GM23338 (cell line): Measurements from ENCODE around the gene GPR162. TPM values are rescaled to one million over a fixed set of nuclear protein-coding genes. Genes with fewer than 3 reads are reported as not detected.

Experiments
- ATAC-seq: fragments of 200-7000 bp; cut with Tn5 transposase; 3 replicates; pipeline ENCODE4 v1.9.1; 2020
- DNase-seq: peaks from one replicate; pipeline ENCODE4 v3.0.0-alpha.2; 2015; ENCODE audit warnings: low spot score
- H2AFZ ChIP-seq: fragments of 200-600 bp; sonication (generic); 2 replicates; pipeline ENCODE4 v1.8.0; 2016; ENCODE audit warnings: antibody characterized with exemption, mild to moderate bottlenecking, moderate library complexity
- H3F3A ChIP-seq: fragments of 200-600 bp; sonication (generic); replicated peaks from 2 replicates; pipeline ENCODE4 v1.8.0; 2017; ENCODE audit warnings: antibody characterized with exemption, mixed run types, low read depth
- H3K27ac ChIP-seq: fragments of 200-600 bp; sonication (generic); 2 replicates; pipeline ENCODE4 v1.6.1; 2016; ENCODE audit warnings: low read depth
- H3K27me3 ChIP-seq: fragments of 200-600 bp; sonication (generic); 2 replicates; pipeline ENCODE4 v1.8.0; 2016; ENCODE audit warnings: mild to moderate bottlenecking, mixed run types, moderate library complexity; ENCODE audit not compliant: insufficient read depth
- H3K36me3 ChIP-seq: fragments of 200-600 bp; sonication (generic); 2 replicates; pipeline ENCODE4 v1.8.0; 2016; ENCODE audit warnings: mild to moderate bottlenecking; ENCODE audit not compliant: insufficient read depth
- H3K4me1 ChIP-seq: fragments of 200-600 bp; sonication (generic); 2 replicates; pipeline ENCODE4 v1.8.0; 2016; ENCODE audit warnings: mild to moderate bottlenecking, moderate library complexity; ENCODE audit not compliant: insufficient read depth
- H3K4me2 ChIP-seq: fragments of 200-600 bp; sonication (generic); 2 replicates; pipeline ENCODE4 v1.7.1; 2017; ENCODE audit warnings: mixed run types
- H3K4me3 ChIP-seq: fragments of 200-600 bp; sonication (generic); 2 replicates; pipeline ENCODE4 v1.6.1; 2016; ENCODE audit warnings: mixed run types
- H3K79me2 ChIP-seq: fragments of 200-600 bp; sonication (generic); replicated peaks from 2 replicates; pipeline ENCODE4 v1.8.0; 2017; ENCODE audit warnings: mild to moderate bottlenecking; ENCODE audit not compliant: insufficient read depth
- H3K9me2 ChIP-seq: fragments of 200-600 bp; sonication (generic); 2 replicates; pipeline ENCODE4 v1.8.0; 2017; ENCODE audit not compliant: insufficient read depth
- H4K20me1 ChIP-seq: fragments of 200-600 bp; sonication (generic); replicated peaks from 2 replicates; pipeline ENCODE4 v1.8.0; 2017; ENCODE audit warnings: mild to moderate bottlenecking; ENCODE audit not compliant: insufficient read depth
- H3K27ac Mint-ChIP-seq: 2 replicates; pipeline ENCODE4 v1.8.0; 2020; ENCODE audit warnings: inconsistent platforms, mild to moderate bottlenecking, moderate library complexity, mixed read lengths
- H3K27me3 Mint-ChIP-seq: 3 replicates; pipeline ENCODE4 v1.8.0; 2022; ENCODE audit warnings: low read depth, mild to moderate bottlenecking, moderate library complexity, mixed read lengths, inconsistent platforms; ENCODE audit not compliant: insufficient read depth, poor library complexity
- H3K36me3 Mint-ChIP-seq: 3 replicates; pipeline ENCODE4 v1.8.0; 2021; ENCODE audit warnings: low read depth, mild to moderate bottlenecking, inconsistent platforms, moderate library complexity, mixed read lengths
- H3K4me1 Mint-ChIP-seq: 3 replicates; pipeline ENCODE4 v1.8.0; 2020; ENCODE audit warnings: mild to moderate bottlenecking, inconsistent platforms, mixed read lengths
- H3K4me3 Mint-ChIP-seq: 3 replicates; pipeline ENCODE4 v1.8.0; 2021; ENCODE audit warnings: moderate library complexity, mild to moderate bottlenecking, inconsistent platforms, mixed read lengths
- H3K9me3 Mint-ChIP-seq: 3 replicates; pipeline ENCODE4 v1.8.0; 2020; ENCODE audit warnings: moderate library complexity, mild to moderate bottlenecking, inconsistent platforms, mixed read lengths
- CREB1 ChIP-seq: fragments of 250-450 bp; sonication (Bioruptor Pico); IDR thresholded peaks from 2 replicates; pipeline ENCODE4 v1.5.0; 2020; ENCODE audit warnings: low read depth, mild to moderate bottlenecking, moderate library complexity
- EZH2 ChIP-seq: fragments of 200-600 bp; sonication (generic); IDR thresholded peaks from one replicate; pipeline ENCODE4 v1.8.0; 2017; ENCODE audit warnings: antibody characterized with exemption, mild to moderate bottlenecking, low read depth; ENCODE audit not compliant: unreplicated experiment
- EZH2phosphoT487 ChIP-seq: fragments of 200-600 bp; sonication (generic); IDR thresholded peaks from one replicate; pipeline ENCODE4 v1.8.1; 2018; ENCODE audit warnings: antibody characterized with exemption; ENCODE audit not compliant: unreplicated experiment
- JUNB ChIP-seq: IDR thresholded peaks from one replicate; pipeline ENCODE4 v1.6.1; 2016; ENCODE audit warnings: antibody characterized with exemption; ENCODE audit not compliant: unreplicated experiment
- POLR2AphosphoS5 ChIP-seq: IDR thresholded peaks from 2 replicates; pipeline ENCODE4 v1.6.1; 2016; ENCODE audit warnings: antibody characterized with exemption, low read depth
- polyA plus RNA-seq: library from polyadenylated mRNA; unstranded; fragments of >200 nt; fragmentation: Nextera tagmentation; extraction: Ambion mirVana; gene quantifications from 2 replicates; pipeline ENCODE4 v1.2.1, GENCODE V29; 2016
- total RNA-seq: library from RNA; depleted of rRNA; stranded (reverse); fragments of >200 nt; shearing (Covaris generic); gene quantifications from 2 replicates; pipeline ENCODE4 v1.2.3, GENCODE V29; 2014
- TF ChIP-seq, protein P1 (sequence below): fragments of 250-450 bp; sonication (Bioruptor Pico); IDR thresholded peaks from 2 replicates; pipeline ENCODE4 v1.5.0; 2020; ENCODE audit warnings: mild to moderate bottlenecking, moderate library complexity
- TF ChIP-seq, protein P2 (sequence below), 2 experiments: fragments of 200-600 bp in 1 of 2; sonication (generic) in 1 of 2; conservative IDR thresholded peaks; 2 replicates each; pipeline versions ENCODE4 v1.5.1 to v1.6.1; 2016 to 2017; ENCODE audit warnings: antibody characterized with exemption in 2 of 2, low read depth in 2 of 2, mild to moderate bottlenecking in 2 of 2, moderate library complexity in 1 of 2
- TF ChIP-seq, protein P3 (sequence below): IDR thresholded peaks from one replicate; pipeline ENCODE4 v1.6.1; 2018; ENCODE audit warnings: antibody characterized with exemption; ENCODE audit not compliant: unreplicated experiment

GPR162 gene
- total and polyA plus RNA-seq, 2 experiments from 2014 or later: 4.7 to 5.0 TPM

DNA sequence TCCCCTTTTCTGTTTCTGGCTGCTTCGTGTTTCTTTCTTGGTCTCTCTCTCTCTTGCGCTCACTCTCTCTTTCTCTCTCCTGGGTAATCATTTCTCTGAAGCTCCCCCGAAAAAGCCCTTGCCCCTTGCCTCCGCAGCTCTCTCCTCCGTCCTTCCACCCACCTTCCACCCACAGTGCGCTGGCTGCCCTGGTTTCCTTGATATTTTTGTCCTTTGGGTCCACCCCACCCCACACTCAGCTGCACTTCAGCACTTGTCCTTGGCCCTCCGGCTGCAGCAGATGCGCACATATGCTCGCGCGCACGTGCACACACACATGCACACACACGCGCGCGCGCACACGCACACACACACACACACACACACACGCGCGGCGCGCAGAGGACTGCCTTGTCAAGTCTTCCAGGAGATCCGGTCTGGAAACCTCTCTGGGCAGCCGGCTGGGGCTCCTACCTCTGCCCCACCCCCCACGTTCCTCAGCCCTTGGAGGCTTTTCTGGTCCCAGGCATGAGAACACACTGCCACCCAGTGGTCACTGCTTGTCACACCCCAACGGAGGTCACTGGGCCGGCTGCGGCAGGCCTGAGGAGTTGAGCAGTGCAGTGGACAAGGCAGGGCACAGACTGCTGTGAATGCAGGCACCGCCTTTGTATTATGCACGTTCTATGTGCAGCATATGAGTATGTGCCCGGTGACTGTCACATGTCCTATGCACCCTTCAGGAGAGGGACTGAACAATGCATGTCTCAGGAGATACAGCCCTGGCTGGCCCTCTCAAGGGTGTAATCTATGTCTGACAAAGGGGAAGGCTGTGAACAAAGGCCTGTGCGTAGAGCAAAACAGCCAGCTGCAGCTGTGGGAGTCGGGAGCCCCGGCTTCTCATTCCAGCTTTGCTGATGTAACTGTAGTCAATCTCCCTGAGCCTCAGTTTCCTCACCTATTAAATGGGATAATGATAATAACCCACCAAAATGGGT is 42.8 kb upstream of the GPR162 start:
- peak overlapping the region; percentile 59 for H3K27ac Mint-ChIP-seq
- H3K79me2 ChIP-seq: no peaks in the 10 kb centered on the region
- no peaks in the 10 kb centered on the region for H4K20me1 ChIP-seq
- peak overlapping the region; percentile 71 for H3K4me3 ChIP-seq
- 0 out of 2 replicates have a peak, but pooled peaks have one; percentile 34 for TF ChIP-seq POLR2AphosphoS5
- TF ChIP-seq CREB1: peak; percentile 42; the same call in 1 of the 2 replicates
- TF ChIP-seq EZH2phosphoT487: no peak
- TF ChIP-seq, protein P1, sequence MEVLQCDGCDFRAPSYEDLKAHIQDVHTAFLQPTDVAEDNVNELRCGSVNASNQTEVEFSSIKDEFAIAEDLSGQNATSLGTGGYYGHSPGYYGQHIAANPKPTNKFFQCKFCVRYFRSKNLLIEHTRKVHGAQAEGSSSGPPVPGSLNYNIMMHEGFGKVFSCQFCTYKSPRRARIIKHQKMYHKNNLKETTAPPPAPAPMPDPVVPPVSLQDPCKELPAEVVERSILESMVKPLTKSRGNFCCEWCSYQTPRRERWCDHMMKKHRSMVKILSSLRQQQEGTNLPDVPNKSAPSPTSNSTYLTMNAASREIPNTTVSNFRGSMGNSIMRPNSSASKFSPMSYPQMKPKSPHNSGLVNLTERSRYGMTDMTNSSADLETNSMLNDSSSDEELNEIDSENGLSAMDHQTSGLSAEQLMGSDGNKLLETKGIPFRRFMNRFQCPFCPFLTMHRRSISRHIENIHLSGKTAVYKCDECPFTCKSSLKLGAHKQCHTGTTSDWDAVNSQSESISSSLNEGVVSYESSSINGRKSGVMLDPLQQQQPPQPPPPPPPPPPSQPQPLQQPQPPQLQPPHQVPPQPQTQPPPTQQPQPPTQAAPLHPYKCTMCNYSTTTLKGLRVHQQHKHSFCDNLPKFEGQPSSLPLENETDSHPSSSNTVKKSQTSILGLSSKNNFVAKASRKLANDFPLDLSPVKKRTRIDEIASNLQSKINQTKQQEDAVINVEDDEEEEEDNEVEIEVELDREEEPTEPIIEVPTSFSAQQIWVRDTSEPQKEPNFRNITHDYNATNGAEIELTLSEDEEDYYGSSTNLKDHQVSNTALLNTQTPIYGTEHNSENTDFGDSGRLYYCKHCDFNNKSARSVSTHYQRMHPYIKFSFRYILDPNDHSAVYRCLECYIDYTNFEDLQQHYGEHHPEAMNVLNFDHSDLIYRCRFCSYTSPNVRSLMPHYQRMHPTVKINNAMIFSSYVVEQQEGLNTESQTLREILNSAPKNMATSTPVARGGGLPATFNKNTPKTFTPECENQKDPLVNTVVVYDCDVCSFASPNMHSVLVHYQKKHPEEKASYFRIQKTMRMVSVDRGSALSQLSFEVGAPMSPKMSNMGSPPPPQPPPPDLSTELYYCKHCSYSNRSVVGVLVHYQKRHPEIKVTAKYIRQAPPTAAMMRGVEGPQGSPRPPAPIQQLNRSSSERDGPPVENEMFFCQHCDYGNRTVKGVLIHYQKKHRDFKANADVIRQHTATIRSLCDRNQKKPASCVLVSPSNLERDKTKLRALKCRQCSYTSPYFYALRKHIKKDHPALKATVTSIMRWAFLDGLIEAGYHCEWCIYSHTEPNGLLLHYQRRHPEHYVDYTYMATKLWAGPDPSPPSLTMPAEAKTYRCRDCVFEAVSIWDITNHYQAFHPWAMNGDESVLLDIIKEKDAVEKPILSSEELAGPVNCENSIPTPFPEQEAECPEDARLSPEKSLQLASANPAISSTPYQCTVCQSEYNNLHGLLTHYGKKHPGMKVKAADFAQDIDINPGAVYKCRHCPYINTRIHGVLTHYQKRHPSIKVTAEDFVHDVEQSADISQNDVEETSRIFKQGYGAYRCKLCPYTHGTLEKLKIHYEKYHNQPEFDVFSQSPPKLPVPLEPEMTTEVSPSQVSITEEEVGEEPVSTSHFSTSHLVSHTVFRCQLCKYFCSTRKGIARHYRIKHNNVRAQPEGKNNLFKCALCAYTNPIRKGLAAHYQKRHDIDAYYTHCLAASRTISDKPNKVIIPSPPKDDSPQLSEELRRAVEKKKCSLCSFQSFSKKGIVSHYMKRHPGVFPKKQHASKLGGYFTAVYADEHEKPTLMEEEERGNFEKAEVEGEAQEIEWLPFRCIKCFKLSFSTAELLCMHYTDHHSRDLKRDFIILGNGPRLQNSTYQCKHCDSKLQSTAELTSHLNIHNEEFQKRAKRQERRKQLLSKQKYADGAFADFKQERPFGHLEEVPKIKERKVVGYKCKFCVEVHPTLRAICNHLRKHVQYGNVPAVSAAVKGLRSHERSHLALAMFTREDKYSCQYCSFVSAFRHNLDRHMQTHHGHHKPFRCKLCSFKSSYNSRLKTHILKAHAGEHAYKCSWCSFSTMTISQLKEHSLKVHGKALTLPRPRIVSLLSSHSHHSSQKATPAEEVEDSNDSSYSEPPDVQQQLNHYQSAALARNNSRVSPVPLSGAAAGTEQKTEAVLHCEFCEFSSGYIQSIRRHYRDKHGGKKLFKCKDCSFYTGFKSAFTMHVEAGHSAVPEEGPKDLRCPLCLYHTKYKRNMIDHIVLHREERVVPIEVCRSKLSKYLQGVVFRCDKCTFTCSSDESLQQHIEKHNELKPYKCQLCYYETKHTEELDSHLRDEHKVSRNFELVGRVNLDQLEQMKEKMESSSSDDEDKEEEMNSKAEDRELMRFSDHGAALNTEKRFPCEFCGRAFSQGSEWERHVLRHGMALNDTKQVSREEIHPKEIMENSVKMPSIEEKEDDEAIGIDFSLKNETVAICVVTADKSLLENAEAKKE (CRISPR knock-in tag): no peak
- TF ChIP-seq, protein P2, sequence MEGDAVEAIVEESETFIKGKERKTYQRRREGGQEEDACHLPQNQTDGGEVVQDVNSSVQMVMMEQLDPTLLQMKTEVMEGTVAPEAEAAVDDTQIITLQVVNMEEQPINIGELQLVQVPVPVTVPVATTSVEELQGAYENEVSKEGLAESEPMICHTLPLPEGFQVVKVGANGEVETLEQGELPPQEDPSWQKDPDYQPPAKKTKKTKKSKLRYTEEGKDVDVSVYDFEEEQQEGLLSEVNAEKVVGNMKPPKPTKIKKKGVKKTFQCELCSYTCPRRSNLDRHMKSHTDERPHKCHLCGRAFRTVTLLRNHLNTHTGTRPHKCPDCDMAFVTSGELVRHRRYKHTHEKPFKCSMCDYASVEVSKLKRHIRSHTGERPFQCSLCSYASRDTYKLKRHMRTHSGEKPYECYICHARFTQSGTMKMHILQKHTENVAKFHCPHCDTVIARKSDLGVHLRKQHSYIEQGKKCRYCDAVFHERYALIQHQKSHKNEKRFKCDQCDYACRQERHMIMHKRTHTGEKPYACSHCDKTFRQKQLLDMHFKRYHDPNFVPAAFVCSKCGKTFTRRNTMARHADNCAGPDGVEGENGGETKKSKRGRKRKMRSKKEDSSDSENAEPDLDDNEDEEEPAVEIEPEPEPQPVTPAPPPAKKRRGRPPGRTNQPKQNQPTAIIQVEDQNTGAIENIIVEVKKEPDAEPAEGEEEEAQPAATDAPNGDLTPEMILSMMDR (conservative IDR thresholded peaks at IDR 0.05; ENCODE audit: low read depth in 2 of 2): peak; percentile 92 to 99
- TF ChIP-seq JUNB: no peak
- no peak for TF ChIP-seq EZH2
- TF ChIP-seq, protein P3, sequence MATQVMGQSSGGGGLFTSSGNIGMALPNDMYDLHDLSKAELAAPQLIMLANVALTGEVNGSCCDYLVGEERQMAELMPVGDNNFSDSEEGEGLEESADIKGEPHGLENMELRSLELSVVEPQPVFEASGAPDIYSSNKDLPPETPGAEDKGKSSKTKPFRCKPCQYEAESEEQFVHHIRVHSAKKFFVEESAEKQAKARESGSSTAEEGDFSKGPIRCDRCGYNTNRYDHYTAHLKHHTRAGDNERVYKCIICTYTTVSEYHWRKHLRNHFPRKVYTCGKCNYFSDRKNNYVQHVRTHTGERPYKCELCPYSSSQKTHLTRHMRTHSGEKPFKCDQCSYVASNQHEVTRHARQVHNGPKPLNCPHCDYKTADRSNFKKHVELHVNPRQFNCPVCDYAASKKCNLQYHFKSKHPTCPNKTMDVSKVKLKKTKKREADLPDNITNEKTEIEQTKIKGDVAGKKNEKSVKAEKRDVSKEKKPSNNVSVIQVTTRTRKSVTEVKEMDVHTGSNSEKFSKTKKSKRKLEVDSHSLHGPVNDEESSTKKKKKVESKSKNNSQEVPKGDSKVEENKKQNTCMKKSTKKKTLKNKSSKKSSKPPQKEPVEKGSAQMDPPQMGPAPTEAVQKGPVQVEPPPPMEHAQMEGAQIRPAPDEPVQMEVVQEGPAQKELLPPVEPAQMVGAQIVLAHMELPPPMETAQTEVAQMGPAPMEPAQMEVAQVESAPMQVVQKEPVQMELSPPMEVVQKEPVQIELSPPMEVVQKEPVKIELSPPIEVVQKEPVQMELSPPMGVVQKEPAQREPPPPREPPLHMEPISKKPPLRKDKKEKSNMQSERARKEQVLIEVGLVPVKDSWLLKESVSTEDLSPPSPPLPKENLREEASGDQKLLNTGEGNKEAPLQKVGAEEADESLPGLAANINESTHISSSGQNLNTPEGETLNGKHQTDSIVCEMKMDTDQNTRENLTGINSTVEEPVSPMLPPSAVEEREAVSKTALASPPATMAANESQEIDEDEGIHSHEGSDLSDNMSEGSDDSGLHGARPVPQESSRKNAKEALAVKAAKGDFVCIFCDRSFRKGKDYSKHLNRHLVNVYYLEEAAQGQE: no peak
- H3K4me1 ChIP-seq: peaks cover 6% of the 10 kb centered on the region; the same call in 1 of the 2 replicates
- H3K36me3 Mint-ChIP-seq: peaks cover 7% of the 10 kb centered on the region; the same call in 2 of the 3 replicates
- H3K4me1 Mint-ChIP-seq: peaks cover 43% of the 10 kb centered on the region
- peak overlapping the region; percentile 5; the same call in 1 of the 2 replicates for H3K27ac ChIP-seq
- peak overlapping the region; percentile 89 for H3K4me3 Mint-ChIP-seq
- H2AFZ ChIP-seq: peak overlapping the region; percentile 99
- peaks cover 12% of the 10 kb centered on the region; the same call in 1 of the 2 replicates for H3F3A ChIP-seq
- no peaks in the 10 kb centered on the region for H3K9me2 ChIP-seq
- no peaks in the 10 kb centered on the region; the same call in 2 of the 3 replicates for H3K9me3 Mint-ChIP-seq
- DNase-seq (peak; percentile 99), ATAC-seq (peak; percentile 91)
- H3K36me3 ChIP-seq: no peaks in the 10 kb centered on the region
- peaks cover 48% of the 10 kb centered on the region for H3K27me3 ChIP-seq
- peaks cover 51% of the 10 kb centered on the region for H3K27me3 Mint-ChIP-seq
- H3K4me2 ChIP-seq: peak overlapping the region; percentile 99
